H1 (cell line): ENCODE measurements around the gene P3H2. TPM values are rescaled to one million over a fixed set of nuclear protein-coding genes. Genes with fewer than 3 reads are reported as not detected.
A peak's percentile ranks its signal among the peaks of the same experiment; 100 is the strongest.

Source experiments
- CTCF ChIA-PET: fragments of 300-600 bp; sonication (Branson Sonifier 250); formaldehyde crosslinking; loops from one replicate; lab custom pipeline; 2021; ENCODE audit not compliant: partially characterized antibody; lab: Charles Lee
- POLR2A ChIA-PET: fragments of 300-600 bp; sonication (Branson Sonifier 250); formaldehyde crosslinking; loops from one replicate; lab custom pipeline; 2021; ENCODE audit warnings: inconsistent platforms; ENCODE audit not compliant: partially characterized antibody; lab: Charles Lee
- DNase-seq, 2 experiments: peaks; one replicate each; pipeline versions ENCODE4 v3.0.0 to v3.0.0-alpha.2; 2010 to 2022; ENCODE audit warnings: low spot score in 2 of 2, low read depth in 1 of 2, mixed read lengths in 1 of 2
- FAIRE-seq: peaks from 2 replicates; lab custom pipeline; 2011; peaks lifted over from hg19 to GRCh38; lab: Jason Lieb, UNC
- H2AFZ ChIP-seq: 2 replicates; pipeline ENCODE4 v1.8.1; 2012; ENCODE audit warnings: low read length, inconsistent platforms
- H2AK5ac ChIP-seq: 2 replicates; pipeline ENCODE4 v1.6.1; 2013; ENCODE audit warnings: low read depth, low read length
- H2BK120ac ChIP-seq: replicated peaks from 2 replicates; pipeline ENCODE3; 2013; ENCODE audit warnings: low read depth, low read length, inconsistent platforms
- H2BK12ac ChIP-seq: 2 replicates; pipeline ENCODE4 v1.6.1; 2013; ENCODE audit warnings: low read depth, low read length
- H2BK15ac ChIP-seq: 2 replicates; pipeline ENCODE4 v1.6.1; 2013; ENCODE audit warnings: low read length
- H2BK20ac ChIP-seq: 2 replicates; pipeline ENCODE4 v1.6.1; 2013; ENCODE audit warnings: low read length
- H2BK5ac ChIP-seq: 2 replicates; pipeline ENCODE4 v1.6.1; 2013; ENCODE audit warnings: low read depth, low read length
- H3K14ac ChIP-seq: 2 replicates; pipeline ENCODE4 v1.6.1; 2013; ENCODE audit warnings: inconsistent platforms; ENCODE audit not compliant: insufficient read length
- H3K18ac ChIP-seq: 2 replicates; pipeline ENCODE4 v1.6.1; 2013; ENCODE audit warnings: low read length; ENCODE audit errors: extremely low read depth
- H3K23ac ChIP-seq: 2 replicates; pipeline ENCODE4 v1.6.1; 2013; ENCODE audit warnings: inconsistent platforms; ENCODE audit not compliant: insufficient read length
- H3K23me2 ChIP-seq: 2 replicates; pipeline ENCODE4 v1.6.1; 2013; ENCODE audit warnings: low read depth, low read length
- H3K27ac ChIP-seq: 2 replicates; pipeline ENCODE4 v1.6.1; 2011; ENCODE audit warnings: low read depth, low read length, inconsistent platforms
- H3K27me3 ChIP-seq, 4 experiments: replicated peaks in 1 of 4; 1 replicate in 1 of 4; 2 replicates in 3 of 4; pipeline versions ENCODE4 v1.6.1 to v1.8.1; 2011 to 2013; ENCODE audit warnings: low read length in 3 of 4, mild to moderate bottlenecking in 3 of 4, inconsistent platforms in 2 of 4, mixed read lengths in 2 of 4, moderate library complexity in 1 of 4; ENCODE audit not compliant: control insufficient read depth in 3 of 4, insufficient read depth in 3 of 4; ENCODE audit errors: extremely low read depth in 1 of 4
- H3K36me3 ChIP-seq, 4 experiments: 2 replicates each; pipeline versions ENCODE4 v1.6.1 to v1.8.1; 2011 to 2013; ENCODE audit warnings: mild to moderate bottlenecking in 4 of 4, low read length in 3 of 4, moderate library complexity in 2 of 4, control low read depth in 1 of 4, inconsistent platforms in 1 of 4; ENCODE audit not compliant: insufficient read depth in 4 of 4, control insufficient read depth in 2 of 4
- H3K4ac ChIP-seq: replicated peaks from 2 replicates; pipeline ENCODE3; 2013; ENCODE audit warnings: low read length, low read depth, mixed read lengths, inconsistent platforms; ENCODE audit not compliant: insufficient read length
- H3K4me1 ChIP-seq, 4 experiments: replicated peaks in 1 of 4; 1 replicate in 1 of 4; 2 replicates in 3 of 4; pipeline versions ENCODE4 v1.6.1 to v1.8.1; 2011 to 2013; ENCODE audit warnings: low read length in 3 of 4, inconsistent platforms in 2 of 4, mixed read lengths in 1 of 4; ENCODE audit not compliant: insufficient read depth in 4 of 4, control insufficient read depth in 3 of 4
- H3K4me2 ChIP-seq, 2 experiments: 2 replicates each; pipeline versions ENCODE4 v1.6.1 to v1.8.1; 2011 to 2013; ENCODE audit warnings: low read depth in 2 of 2, low read length in 2 of 2, control low read depth in 1 of 2, inconsistent platforms in 1 of 2, mild to moderate bottlenecking in 1 of 2; ENCODE audit not compliant: insufficient read depth in 1 of 2
- H3K4me3 ChIP-seq, 4 experiments: fragments of 200-600, 300-600 bp in 1 of 4; sonication (generic), shearing (Covaris generic), sonication (Bioruptor Twin) in 1 of 4; 2 replicates each; pipeline versions ENCODE4 v1.5.1 to v1.8.1; 2011 to 2016; ENCODE audit warnings: low read length in 4 of 4, low read depth in 3 of 4, control low read depth in 2 of 4, inconsistent platforms in 2 of 4, mild to moderate bottlenecking in 2 of 4, mixed read lengths in 1 of 4, moderate library complexity in 1 of 4; ENCODE audit not compliant: insufficient read depth in 2 of 4; ENCODE audit errors: extremely low read depth in 1 of 4
- H3K56ac ChIP-seq: replicated peaks from 2 replicates; pipeline ENCODE3; 2013; ENCODE audit warnings: low read depth, mild to moderate bottlenecking, mixed read lengths, low read length, inconsistent platforms; ENCODE audit not compliant: insufficient read length
- H3K79me1 ChIP-seq: 2 replicates; pipeline ENCODE4 v1.6.1; 2013; ENCODE audit warnings: low read depth, low read length, control low read depth
- H3K79me2 ChIP-seq, 2 experiments: 2 replicates each; pipeline versions ENCODE4 v1.6.1 to v1.8.1; 2012 to 2013; ENCODE audit warnings: low read length in 2 of 2, mild to moderate bottlenecking in 2 of 2, inconsistent platforms in 1 of 2; ENCODE audit not compliant: insufficient read depth in 2 of 2, control insufficient read depth in 1 of 2
- H3K9ac ChIP-seq, 4 experiments: replicated peaks in 1 of 4; 1 replicate in 1 of 4; 2 replicates in 3 of 4; pipeline versions ENCODE4 v1.6.1 to v1.8.1; 2011 to 2013; ENCODE audit warnings: low read depth in 3 of 4, low read length in 3 of 4, control low read depth in 2 of 4, mild to moderate bottlenecking in 2 of 4, moderate library complexity in 2 of 4, inconsistent platforms in 1 of 4; ENCODE audit errors: extremely low read depth in 1 of 4
- H3K9me3 ChIP-seq, 2 experiments: 2 replicates each; pipeline versions ENCODE4 v1.6.1 to v1.8.1; 2012 to 2013; ENCODE audit warnings: mild to moderate bottlenecking in 2 of 2, moderate library complexity in 2 of 2, control low read depth in 1 of 2, inconsistent platforms in 1 of 2, low read depth in 1 of 2, low read length in 1 of 2, mixed read lengths in 1 of 2; ENCODE audit not compliant: insufficient read depth in 2 of 2
- H4K20me1 ChIP-seq, 2 experiments: replicated peaks in 1 of 2; 2 replicates each; pipeline versions ENCODE3 to v1.8.1; 2011 to 2013; ENCODE audit warnings: inconsistent platforms in 2 of 2, low read length in 2 of 2, mild to moderate bottlenecking in 1 of 2; ENCODE audit not compliant: insufficient read depth in 2 of 2, control insufficient read depth in 1 of 2
- H4K5ac ChIP-seq: 2 replicates; pipeline ENCODE4 v1.6.1; 2013; ENCODE audit warnings: low read length, low read depth, mixed read lengths, inconsistent platforms; ENCODE audit not compliant: insufficient read length
- H4K8ac ChIP-seq: 2 replicates; pipeline ENCODE4 v1.8.0; 2013; ENCODE audit warnings: mild to moderate bottlenecking, moderate library complexity, low read length, inconsistent platforms; ENCODE audit not compliant: insufficient read depth; ENCODE audit errors: extremely low read depth
- H4K91ac ChIP-seq: replicated peaks from 2 replicates; pipeline ENCODE3; 2013; ENCODE audit warnings: low read length, mixed read lengths, inconsistent platforms; ENCODE audit not compliant: insufficient read length
- FOSL1 ChIP-seq: IDR thresholded peaks from 2 replicates; pipeline ENCODE4 v1.6.1; 2011; ENCODE audit warnings: mild to moderate bottlenecking, low read depth, low read length, moderate library complexity; ENCODE audit not compliant: insufficient read depth
- TEAD4 ChIP-seq: IDR thresholded peaks from 2 replicates; pipeline ENCODE4 v1.6.1; 2012; ENCODE audit warnings: low read depth, low read length, inconsistent platforms, mixed read lengths
- WGBS, 2 experiments: shearing (Covaris generic) in 1 of 2; methylation state at CpG; one replicate each; pipeline versions ENCODE4 v1.1.6 to v1.1.7; 2013 to 2015; ENCODE audit warnings: low lambda C conversion rate in 2 of 2, mixed read lengths in 2 of 2, inconsistent platforms in 1 of 2, low coverage in 1 of 2, missing lambda C conversion rate in 1 of 2; ENCODE audit not compliant: insufficient replicate concordance in 2 of 2, insufficient coverage in 1 of 2, insufficient read length in 1 of 2; ENCODE audit errors: extremely low coverage in 1 of 2, missing lambda C conversion rate in 1 of 2; 5-methylcytosine and 5-hydroxymethylcytosine counted together
- polyA plus RNA-seq, 7 experiments: library from polyadenylated mRNA; depleted of rRNA in 3 of 7; stranded (reverse) in 5 of 7; unstranded in 2 of 7; fragments of >200 nt in 5 of 7; fragments of 200-250 nt in 2 of 7; gene quantifications; 1 replicate in 5 of 7; 2 replicates in 1 of 7; 4 replicates in 1 of 7; pipeline versions ENCODE4 v1.2.1 to v1.2.3, GENCODE V29; 2011 to 2013; ENCODE audit warnings: missing spikeins in 2 of 7, mixed read lengths in 2 of 7
- total RNA-seq: library from RNA; stranded (reverse); fragmentation: NEBNext Ultra II Directional; extraction: Animal tissue kit (Norgen Biotek cat#: 25700); gene quantifications from 2 replicates; pipeline ENCODE4 v1.2.1, GENCODE V29; 2021

The P3H2 gene
- total and polyA plus RNA-seq, 2 of the 8 experiments (the other 6 are each of a cell fraction or from before 2014, with no cell fraction given): 40.5 to 60.4 TPM

GRCh38 chr3:190070622-190071347 lies 49.9 kb downstream of the P3H2 start:
- Histone ChIP-seq H3K23me2 (no peaks in the 10 kb centered on the region), H3K27ac (no peak overlapping the region), H2BK15ac (no peak overlapping the region), H3K4ac (no peak overlapping the region), H3K4me1 (no peaks in the 10 kb centered on the region), H3K4me3 (no peak overlapping the region), H4K5ac (no peak overlapping the region), H4K20me1 (no peaks in the 10 kb centered on the region), H2BK5ac (no peak overlapping the region), H3K14ac (no peak overlapping the region), H3K9me3 (no peaks in the 10 kb centered on the region), H2AFZ (no peak overlapping the region), H2BK20ac (no peak overlapping the region), H2BK12ac (no peak overlapping the region), H4K91ac (no peak overlapping the region), H3K18ac (no peak overlapping the region), H3K9ac (no peak overlapping the region), H3K23ac (no peak overlapping the region), H4K8ac (no peak overlapping the region), H3K79me2 (peaks cover 0 to 21% of the 10 kb centered on the region in 2 experiments; a peak in 2 of 4 replicates), H3K79me1 (no peaks in the 10 kb centered on the region), H3K27me3 (no peaks in the 10 kb centered on the region), H2BK120ac (no peak overlapping the region), H3K36me3 (no peaks in the 10 kb centered on the region), H3K56ac (no peak overlapping the region), H3K4me2 (no peak overlapping the region), H2AK5ac (no peak overlapping the region)
- 88% methylated on average over 5 of the region's 5 CpGs; no CpG with 5 or more reads in 1 of the 2 experiments for WGBS, 2 experiments
- ChIA-PET CTCF (interaction anchor here (0.9 to 1.4 kb wide), 6 partner anchors 8 to 109 kb away, joined by 3 to 5 read pairs (median 4); no protein-coding TSS in a partner anchor), POLR2A (no interaction called here)
- 0 out of 2 replicates have a peak, but pooled peaks have one; percentile 11 for TF ChIP-seq TEAD4
- TF ChIP-seq FOSL1: no peak
- no peak for DNase-seq
- no peak for FAIRE-seq
